ENCODE measurements around the gene DCTPP1.

Gene DCTPP1

DNA sequence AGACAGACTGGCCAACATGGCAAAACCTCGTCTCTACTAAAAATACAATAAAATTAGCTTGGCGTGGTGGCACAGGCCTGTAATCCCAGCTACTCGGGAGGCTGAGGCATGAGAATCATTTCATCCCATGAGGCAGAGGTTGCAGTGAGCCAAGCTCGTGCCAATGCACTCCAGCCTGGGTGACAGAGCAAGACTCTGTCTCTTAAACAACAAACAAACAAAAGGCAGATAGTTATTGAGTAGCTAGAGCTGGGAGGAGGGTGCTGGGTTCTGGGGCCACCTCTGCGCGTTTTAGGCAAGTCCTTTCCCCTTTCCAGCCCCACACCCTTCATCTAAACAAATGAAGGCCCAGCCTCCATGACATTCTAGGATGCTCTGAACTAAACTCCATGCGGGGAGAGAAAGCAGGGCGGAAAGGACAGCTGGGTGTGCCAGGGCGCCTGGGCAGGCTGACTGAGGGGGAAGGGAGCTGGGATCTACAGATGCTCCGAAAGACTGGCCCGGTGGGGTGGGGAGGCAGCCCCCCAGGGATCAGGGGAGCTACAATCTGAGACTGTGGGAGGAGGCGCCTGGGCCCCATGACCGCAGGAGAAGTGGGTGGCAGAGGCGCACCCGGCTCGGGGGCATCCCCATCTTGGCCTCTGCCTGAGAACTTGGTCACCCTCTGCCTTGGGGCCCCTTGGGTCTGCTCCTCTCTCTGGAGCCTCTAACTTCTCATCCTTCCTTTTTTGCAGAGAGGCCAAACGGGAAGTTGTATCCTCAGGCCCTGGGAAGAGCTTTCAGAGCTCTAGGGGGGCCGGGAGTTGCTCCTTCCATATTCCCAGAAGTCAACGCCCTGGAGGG is 43.6 kb upstream of the DCTPP1 start:
- TF ChIP-seq CTCF (conservative IDR thresholded peaks at IDR 0.05; ENCODE audit: low read length) (no peak), EZH2phosphoT487 (IDR thresholded peaks at IDR 0.05; ENCODE audit: borderline replicate concordance) (no peak)
- Histone ChIP-seq H3K4me2 (ENCODE audit: low read depth, low read length, poor library complexity, severe bottlenecking) (peak overlapping the region; percentile 88), H3K4me1 (ENCODE audit: insufficient read depth, low read length, poor library complexity, severe bottlenecking) (peaks cover 41% of the 10 kb centered on the region), H3K27me3 (ENCODE audit: insufficient read depth, low read length, poor library complexity, severe bottlenecking) (no peaks in the 10 kb centered on the region), H4K20me1 (ENCODE audit: insufficient read depth, low read length, poor library complexity, severe bottlenecking) (no peaks in the 10 kb centered on the region), H3K36me3 (ENCODE audit: insufficient read depth, low read length) (no peaks in the 10 kb centered on the region), H3K79me2 (ENCODE audit: insufficient read depth, low read length) (peaks cover 30% of the 10 kb centered on the region), H2AFZ (ENCODE audit: low read length) (no peak overlapping the region), H3K9me3 (ENCODE audit: insufficient read depth, low read depth, low read length) (no peaks in the 10 kb centered on the region), H3K4me3 (ENCODE audit: low read length, poor library complexity, severe bottlenecking) (peak overlapping the region; percentile 74), H3K9ac (ENCODE audit: low read depth, low read length, poor library complexity, severe bottlenecking) (peak overlapping the region; percentile 82), H3F3A (ENCODE audit: low read depth) (no peaks in the 10 kb centered on the region), H3K9me2 (replicated peaks; ENCODE audit: low read depth, low read length) (no peaks in the 10 kb centered on the region)

- H3K9ac ChIP-seq (ENCODE audit: low read depth, low read length, poor library complexity, severe bottlenecking) = peak within 1 kb of the TSS; percentile 82
- H3F3A ChIP-seq (ENCODE audit: low read depth) = no peaks in the 10 kb centered on the region
- no peaks in the 10 kb centered on the region for H4K20me1 ChIP-seq (ENCODE audit: insufficient read depth, low read length, poor library complexity, severe bottlenecking)
- H3K27me3 ChIP-seq (ENCODE audit: insufficient read depth, low read length, poor library complexity, severe bottlenecking) = no peaks in the 10 kb centered on the region
- H3K9me2 ChIP-seq (replicated peaks; ENCODE audit: low read depth, low read length) = no peaks in the 10 kb centered on the region
- peaks cover 41% of the 10 kb centered on the region for H3K4me1 ChIP-seq (ENCODE audit: insufficient read depth, low read length, poor library complexity, severe bottlenecking)
- H3K79me2 ChIP-seq (ENCODE audit: insufficient read depth, low read length) = peaks cover 30% of the 10 kb centered on the region
- H3K36me3 ChIP-seq (ENCODE audit: insufficient read depth, low read length) = no peaks in the 10 kb centered on the region
- H3K4me3 ChIP-seq (ENCODE audit: low read length, poor library complexity, severe bottlenecking) = peak within 1 kb of the TSS; percentile 74
- H3K4me2 ChIP-seq (ENCODE audit: low read depth, low read length, poor library complexity, severe bottlenecking) = peak within 1 kb of the TSS; percentile 88
- H3K9me3 ChIP-seq (ENCODE audit: insufficient read depth, low read depth, low read length) = no peaks in the 10 kb centered on the region
- TF ChIP-seq CTCF (conservative IDR thresholded peaks at IDR 0.05; ENCODE audit: low read length) (no peak), EZH2phosphoT487 (IDR thresholded peaks at IDR 0.05; ENCODE audit: borderline replicate concordance) (no peak)
- peak within 1 kb of the TSS; percentile 13; the same call in 1 of the 2 replicates for H2AFZ ChIP-seq (ENCODE audit: low read length)
Observed at GRCh38 chr16:30472328-30472942, 42.6 kb upstream of the DCTPP1 start, which contains the start of gene ITGAL. Gene ITGAL, plus strand, starts transcription at chr16:30472742. Its CDS starts 96 bp downstream, at chr16:30472838.

GRCh38 chr16:30470632-30470995 is 40.8 kb upstream of the DCTPP1 start:
- H3F3A ChIP-seq (ENCODE audit: low read depth) = no peaks in the 10 kb centered on the region
- H3K9me2 ChIP-seq (replicated peaks; ENCODE audit: low read depth, low read length) = no peaks in the 10 kb centered on the region
- H2AFZ ChIP-seq (ENCODE audit: low read length) = no peak overlapping the region
- no peaks in the 10 kb centered on the region for H3K9me3 ChIP-seq (ENCODE audit: insufficient read depth, low read depth, low read length)
- no peaks in the 10 kb centered on the region for H3K36me3 ChIP-seq (ENCODE audit: insufficient read depth, low read length)
- no peak overlapping the region for H3K4me3 ChIP-seq (ENCODE audit: low read length, poor library complexity, severe bottlenecking)
- no peaks in the 10 kb centered on the region for H4K20me1 ChIP-seq (ENCODE audit: insufficient read depth, low read length, poor library complexity, severe bottlenecking)
- H3K4me2 ChIP-seq (ENCODE audit: low read depth, low read length, poor library complexity, severe bottlenecking) = no peak overlapping the region
- H3K4me1 ChIP-seq (ENCODE audit: insufficient read depth, low read length, poor library complexity, severe bottlenecking) = peaks cover 52% of the 10 kb centered on the region
- H3K9ac ChIP-seq (ENCODE audit: low read depth, low read length, poor library complexity, severe bottlenecking) = no peak overlapping the region
- no peaks in the 10 kb centered on the region for H3K27me3 ChIP-seq (ENCODE audit: insufficient read depth, low read length, poor library complexity, severe bottlenecking)
- H3K79me2 ChIP-seq (ENCODE audit: insufficient read depth, low read length) = peaks cover 30% of the 10 kb centered on the region
- TF ChIP-seq CTCF (conservative IDR thresholded peaks at IDR 0.05; ENCODE audit: low read length) (no peak), EZH2phosphoT487 (IDR thresholded peaks at IDR 0.05; ENCODE audit: borderline replicate concordance) (no peak)
